ENCODE results near the gene SSC5D. TPM values are rescaled to one million over a fixed set of nuclear protein-coding genes. Genes with fewer than 3 reads are reported as not detected.
"Not testable (repeated sequence)": the region's sequence is repeated elsewhere in the genome, so short reads cannot be mapped to it uniquely, and the experiment has no call there.

The SSC5D gene
- total RNA-seq, 4 donors from 2014 or later = 5.0 to 50.8 (median 36.0) TPM

DNA sequence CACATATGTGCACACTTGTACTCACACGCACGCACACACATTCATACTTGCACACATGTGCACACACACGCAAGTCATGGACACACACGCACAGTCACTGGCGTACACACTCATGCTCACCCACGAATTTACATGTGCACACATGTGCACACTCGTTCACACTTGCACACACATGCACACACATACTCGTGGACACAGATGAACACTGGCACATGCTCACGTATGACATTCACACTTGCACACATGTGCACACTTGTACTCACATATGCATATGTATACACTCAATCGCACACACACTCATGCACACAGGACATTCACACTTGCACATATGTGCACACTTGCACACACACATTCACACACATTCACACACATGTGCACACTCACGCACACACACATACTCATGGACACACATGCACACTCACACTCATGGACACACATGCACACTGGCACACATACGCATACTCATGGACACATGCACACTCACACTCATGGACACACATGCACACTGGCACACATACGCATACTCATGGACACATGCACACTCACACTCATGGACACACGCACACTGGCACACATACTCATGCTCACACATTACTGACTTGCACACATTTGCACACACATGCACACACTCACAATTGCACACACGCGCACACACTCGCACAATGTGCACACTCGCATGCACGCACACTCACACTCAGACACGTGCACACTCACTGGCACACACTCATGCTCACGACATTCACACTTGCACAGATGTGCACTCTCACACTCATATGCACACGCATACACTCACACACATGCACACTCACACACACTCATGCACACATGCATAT, 39.2 kb downstream of the SSC5D start:
- Histone ChIP-seq H3K9me3 (no peaks in the 10 kb centered on the region), H3K27me3 (no peaks in the 10 kb centered on the region), H3K4me3 (no peak overlapping the region), H3K27ac (no peak overlapping the region), H3K4me1 (no peaks in the 10 kb centered on the region), H3K36me3 (no peaks in the 10 kb centered on the region)
- TF ChIP-seq POLR2A (IDR thresholded peaks at IDR 0.05) (no peak), CTCF (IDR thresholded peaks at IDR 0.05) (no peak)
- intact Hi-C loops (cut with DNase I; ENCODE audit: low total_unique reads) = no loop called here
- DNase-seq = no peak

- H3K4me1 ChIP-seq = no peaks in the 10 kb centered on the region
- H3K27ac ChIP-seq = no peak overlapping the region
- no peaks in the 10 kb centered on the region for H3K36me3 ChIP-seq
- no peaks in the 10 kb centered on the region for H3K27me3 ChIP-seq
- H3K4me3 ChIP-seq = no peak overlapping the region
- no peaks in the 10 kb centered on the region for H3K9me3 ChIP-seq
- intact Hi-C loops (cut with DNase I; ENCODE audit: low total_unique reads) = no loop called here
- TF ChIP-seq CTCF (IDR thresholded peaks at IDR 0.05) (no peak), POLR2A (IDR thresholded peaks at IDR 0.05) (no peak)
- no peak for DNase-seq
Observed at GRCh38 chr19:55528030-55528803, 40.0 kb downstream of the SSC5D start.

- Histone ChIP-seq H3K4me1 (no peaks in the 10 kb centered on the region), H3K9me3 (no peaks in the 10 kb centered on the region), H3K36me3 (no peaks in the 10 kb centered on the region), H3K27me3 (no peaks in the 10 kb centered on the region), H3K27ac (no peak overlapping the region), H3K4me3 (no peak overlapping the region)
- TF ChIP-seq CTCF (IDR thresholded peaks at IDR 0.05) (no peak), POLR2A (IDR thresholded peaks at IDR 0.05) (no peak)
- intact Hi-C loops (cut with DNase I; ENCODE audit: low total_unique reads) = no loop called here
- no peak for DNase-seq
Observed at GRCh38 chr19:55529636-55530234, 41.5 kb downstream of the SSC5D start.

- TF ChIP-seq POLR2A (IDR thresholded peaks at IDR 0.05) (no peak), CTCF (IDR thresholded peaks at IDR 0.05) (no peak)
- Histone ChIP-seq H3K4me3 (no peak overlapping the region), H3K36me3 (no peaks in the 10 kb centered on the region), H3K4me1 (no peaks in the 10 kb centered on the region), H3K27ac (no peak overlapping the region), H3K27me3 (no peaks in the 10 kb centered on the region), H3K9me3 (no peaks in the 10 kb centered on the region)
- intact Hi-C loops (cut with DNase I; ENCODE audit: low total_unique reads) = no loop called here
- no peak for DNase-seq
Observed at GRCh38 chr19:55530996-55531395, 42.8 kb downstream of the SSC5D start.

- H3K27me3 ChIP-seq; H3K9me3 ChIP-seq; intact Hi-C loops (cut with DNase I; ENCODE audit: low total_unique reads); H3K27ac ChIP-seq; H3K36me3 ChIP-seq; H3K4me3 ChIP-seq; H3K4me1 ChIP-seq; DNase-seq: not testable (repeated sequence)
Observed at GRCh38 chr19:55534280-55534679, 46.0 kb downstream of the SSC5D start.

Measured in uterus (tissue), 4 donors.